Measurements from ENCODE around the gene BABAM2.
A peak's percentile ranks its signal among the peaks of the same experiment; 100 is the strongest.

The BABAM2 gene

DNA sequence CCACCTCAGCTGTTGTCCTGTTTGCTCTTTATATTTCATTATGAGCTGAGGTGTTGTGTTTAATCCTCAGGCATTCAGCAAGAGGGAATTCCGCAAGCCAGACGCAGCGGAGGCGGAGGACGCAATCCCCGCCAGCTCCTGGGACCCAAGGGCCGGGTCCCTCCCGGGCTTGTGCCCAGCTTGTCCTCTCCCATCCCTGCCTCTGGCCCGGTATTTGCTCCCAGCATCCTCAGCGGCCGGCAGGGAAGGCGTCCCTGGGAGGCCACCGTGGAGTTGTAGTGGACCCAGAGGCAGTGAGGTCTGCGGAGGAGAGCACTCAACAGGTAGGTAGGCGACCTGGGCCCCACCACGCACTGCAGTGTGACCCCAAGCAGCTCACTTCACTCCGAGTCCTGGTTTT is 459.7 kb downstream of the BABAM2 start:
- no peak for DNase-seq

DNA sequence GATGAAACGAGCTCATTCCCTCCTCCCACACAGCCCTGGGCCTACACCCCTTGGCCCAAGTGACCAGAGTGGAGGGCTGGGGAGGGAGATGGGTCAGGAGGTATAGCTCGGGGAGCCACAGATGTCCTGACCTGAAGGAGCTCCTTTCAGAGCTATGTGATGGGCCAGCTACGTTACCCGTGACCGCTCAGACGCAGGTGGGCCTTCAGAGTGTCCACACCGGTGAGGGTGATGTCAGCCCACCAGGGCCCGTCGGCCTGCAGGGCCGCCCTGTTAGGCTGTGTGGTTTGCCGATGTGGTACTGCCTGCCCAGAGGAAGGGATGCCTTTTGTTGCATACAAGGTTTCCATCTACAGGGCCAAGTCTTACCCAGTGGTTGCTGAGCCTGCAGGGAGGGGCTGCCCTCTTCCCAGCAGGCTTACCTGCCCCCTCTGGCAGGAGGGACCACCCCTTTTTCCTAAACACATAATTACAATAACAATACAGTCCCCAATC is 460.3 kb downstream of the BABAM2 start:
- no peak for DNase-seq

DNA sequence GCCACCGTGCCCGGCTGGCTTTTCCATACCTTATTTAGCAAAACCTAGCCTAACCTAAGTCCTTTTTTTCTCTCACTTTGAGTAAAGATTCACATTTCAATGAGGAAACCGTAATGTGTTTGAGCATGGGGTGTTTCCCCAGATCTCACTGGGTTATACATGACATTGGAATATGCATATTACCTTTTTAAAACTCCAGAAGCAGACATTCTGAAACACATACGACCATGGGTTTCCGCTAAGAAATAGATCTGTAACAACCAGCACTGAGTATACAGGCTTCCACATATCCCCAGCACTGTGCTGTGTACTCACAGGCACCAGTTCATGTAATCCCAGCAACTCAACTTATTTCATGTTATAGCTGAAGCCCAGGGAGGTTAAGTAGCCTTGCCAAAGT is 461.1 kb downstream of the BABAM2 start:
- DNase-seq, result no peak

DNA sequence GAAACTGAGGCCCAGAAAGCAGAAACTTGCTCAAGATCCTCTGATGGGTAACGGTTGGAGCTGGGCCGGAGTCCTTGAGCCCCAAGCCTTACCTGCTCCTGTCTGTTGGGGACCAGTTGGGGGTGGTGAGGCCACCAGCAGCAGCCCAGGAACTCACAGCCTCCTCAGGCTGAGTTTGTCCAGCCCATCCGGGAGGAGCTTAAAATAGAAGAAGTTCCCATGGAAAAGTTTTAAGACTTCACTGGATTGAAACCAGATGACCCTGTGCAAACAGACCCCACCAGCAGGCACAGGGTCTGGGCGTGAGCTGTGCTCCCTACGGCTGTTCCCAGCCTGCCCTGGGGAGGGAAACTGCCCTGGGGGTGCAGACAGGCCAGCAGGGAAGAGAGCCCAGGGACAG is 461.6 kb downstream of the BABAM2 start:
- peak; percentile 64 for DNase-seq

DNA sequence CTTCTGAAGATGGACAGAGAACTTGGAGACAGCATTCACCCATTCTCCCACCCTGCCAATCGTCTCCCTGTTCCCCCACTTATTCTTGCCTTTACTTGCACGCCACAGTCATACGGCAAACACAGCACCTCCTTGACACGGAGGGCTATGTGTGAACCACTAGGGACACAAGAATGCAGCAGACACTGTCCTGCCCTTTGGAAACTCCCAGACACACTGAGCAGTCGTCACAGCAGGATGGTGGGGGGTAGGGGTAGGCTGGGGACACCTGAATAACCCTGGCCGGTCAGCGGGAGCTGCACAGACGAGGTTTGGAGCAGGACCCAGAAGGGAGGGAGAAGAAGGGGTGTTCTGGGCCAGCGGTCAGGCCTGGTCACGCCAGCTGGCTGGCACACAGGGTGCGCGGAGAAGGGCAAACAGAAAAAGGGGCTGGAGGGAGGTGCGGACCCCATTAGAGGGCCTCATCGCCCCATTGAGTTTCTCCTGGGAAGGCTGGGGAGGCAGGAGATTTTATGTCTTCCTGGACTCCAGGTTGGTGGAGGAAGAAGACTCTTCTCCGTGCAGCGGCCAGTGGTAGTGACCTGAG is 462.2 kb downstream of the BABAM2 start:
- peak; percentile 32 for DNase-seq

DNA sequence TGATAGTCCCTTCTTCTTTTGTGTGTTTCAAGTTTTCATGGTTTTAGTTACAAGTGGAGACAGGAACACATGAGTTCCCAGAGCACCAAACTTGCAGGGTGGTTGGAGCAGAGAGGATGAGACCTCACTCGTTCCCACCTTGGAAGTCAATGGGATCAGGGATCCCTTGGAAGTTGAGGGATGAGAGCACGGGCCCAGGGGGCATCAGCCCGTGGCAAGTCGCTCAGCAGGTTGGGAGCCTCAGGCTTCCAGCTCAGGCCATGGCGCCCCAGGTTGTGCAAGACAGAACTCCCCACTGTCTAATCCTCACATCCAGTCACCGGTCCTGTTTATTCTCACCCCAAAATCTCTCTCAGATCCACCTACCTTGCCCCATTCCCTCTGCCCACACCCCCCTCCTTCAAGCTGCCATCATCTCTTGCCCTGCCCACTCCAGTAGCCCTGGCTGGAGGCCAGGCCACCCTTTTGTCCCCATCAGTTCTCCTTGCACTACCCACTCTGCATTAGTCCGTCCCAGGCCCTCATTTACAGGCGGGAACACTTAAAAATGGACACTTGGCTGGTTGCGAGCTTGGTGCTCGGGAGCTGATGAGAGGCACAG is 464.5 kb downstream of the BABAM2 start:
- no peak for DNase-seq

DNA sequence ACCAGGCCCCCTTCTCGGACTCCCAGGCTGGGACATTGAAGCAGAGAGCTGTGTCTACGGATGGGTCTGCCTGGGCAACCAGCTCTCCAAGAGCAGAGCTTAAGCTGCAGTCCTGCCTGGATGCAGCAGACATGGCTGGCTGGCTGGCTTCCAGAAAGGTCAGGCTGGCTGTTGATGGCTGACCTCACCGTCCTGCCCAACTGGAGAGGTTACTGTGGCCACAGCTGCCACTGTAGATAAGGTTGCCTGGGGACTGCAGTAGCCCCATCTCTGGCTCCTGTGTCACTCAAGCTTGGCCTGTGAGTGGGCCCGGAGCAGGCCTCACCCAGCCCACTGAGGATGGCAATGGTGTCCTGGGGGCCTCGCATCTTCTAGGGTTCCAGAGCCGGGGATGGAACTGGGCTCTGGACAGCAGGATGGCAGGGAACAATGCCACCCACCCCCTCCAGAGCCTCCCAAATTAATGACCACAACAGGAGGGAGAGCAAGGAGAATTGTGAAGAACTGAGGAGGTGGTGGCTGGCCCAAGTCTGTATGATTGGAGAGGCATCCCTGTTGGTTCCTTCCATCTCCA is 465.1 kb downstream of the BABAM2 start:
- no peak for DNase-seq

DNA sequence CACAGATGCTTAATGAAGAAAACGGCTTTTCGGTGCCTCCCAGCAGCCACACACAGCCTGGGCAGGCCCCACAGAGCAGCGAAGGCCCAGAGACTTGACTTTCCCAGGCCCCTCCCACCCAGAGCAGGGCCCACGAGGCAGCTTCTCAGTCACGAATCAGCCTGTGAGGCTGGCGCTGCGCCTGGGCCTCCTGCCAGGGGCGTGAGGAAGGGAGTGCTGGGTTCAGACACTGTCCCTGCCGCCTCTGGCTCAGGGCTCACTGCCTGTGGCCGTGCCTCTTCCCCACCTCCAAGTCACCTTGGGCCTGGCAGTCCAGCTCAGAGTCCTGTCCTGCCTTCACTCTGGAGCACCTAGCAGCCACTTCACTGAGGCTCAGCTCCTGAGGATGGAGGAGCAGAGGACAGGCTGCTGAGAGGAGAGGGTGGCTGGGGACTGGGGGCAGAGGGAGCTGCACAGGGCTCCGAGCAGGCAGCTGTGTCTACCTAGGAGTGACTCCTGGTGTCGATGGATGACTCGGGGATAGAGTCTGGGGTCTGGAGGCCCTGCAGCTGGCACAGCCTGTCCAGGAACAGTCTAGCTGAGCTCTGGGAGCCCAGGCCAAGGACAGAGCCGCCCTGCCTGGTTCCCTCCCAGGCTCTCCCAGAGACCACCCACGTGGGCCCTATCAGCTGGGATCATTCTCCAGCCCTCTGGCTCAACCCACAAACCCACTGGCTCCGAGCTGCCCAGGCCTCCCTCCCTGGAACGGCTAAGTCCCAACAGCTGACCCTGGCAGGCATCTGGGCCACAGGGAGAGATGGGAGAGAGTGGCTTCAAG is 465.8 kb downstream of the BABAM2 start:
- peak; percentile 95 for DNase-seq

DNA sequence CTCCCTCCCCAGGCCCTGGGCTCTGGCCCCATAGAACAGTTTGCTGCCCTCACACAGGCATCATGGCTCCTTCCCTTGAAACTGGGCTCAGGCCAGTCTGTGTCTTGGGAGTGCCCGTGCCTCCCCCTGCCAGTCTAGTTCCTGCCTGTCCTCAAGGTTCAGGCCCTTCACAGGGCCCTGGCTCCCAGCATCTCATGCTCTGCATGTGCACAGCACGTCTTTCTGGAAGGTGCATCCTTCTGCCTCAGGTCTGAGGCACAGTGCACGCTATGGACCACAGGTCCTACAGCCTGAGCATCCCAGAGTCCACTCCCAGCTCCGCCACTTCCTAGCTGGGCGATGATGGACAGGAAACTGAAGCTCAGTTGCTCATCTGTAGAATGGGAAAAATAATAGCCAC is 466.5 kb downstream of the BABAM2 start:
- DNase-seq, result peak; percentile 22

DNA sequence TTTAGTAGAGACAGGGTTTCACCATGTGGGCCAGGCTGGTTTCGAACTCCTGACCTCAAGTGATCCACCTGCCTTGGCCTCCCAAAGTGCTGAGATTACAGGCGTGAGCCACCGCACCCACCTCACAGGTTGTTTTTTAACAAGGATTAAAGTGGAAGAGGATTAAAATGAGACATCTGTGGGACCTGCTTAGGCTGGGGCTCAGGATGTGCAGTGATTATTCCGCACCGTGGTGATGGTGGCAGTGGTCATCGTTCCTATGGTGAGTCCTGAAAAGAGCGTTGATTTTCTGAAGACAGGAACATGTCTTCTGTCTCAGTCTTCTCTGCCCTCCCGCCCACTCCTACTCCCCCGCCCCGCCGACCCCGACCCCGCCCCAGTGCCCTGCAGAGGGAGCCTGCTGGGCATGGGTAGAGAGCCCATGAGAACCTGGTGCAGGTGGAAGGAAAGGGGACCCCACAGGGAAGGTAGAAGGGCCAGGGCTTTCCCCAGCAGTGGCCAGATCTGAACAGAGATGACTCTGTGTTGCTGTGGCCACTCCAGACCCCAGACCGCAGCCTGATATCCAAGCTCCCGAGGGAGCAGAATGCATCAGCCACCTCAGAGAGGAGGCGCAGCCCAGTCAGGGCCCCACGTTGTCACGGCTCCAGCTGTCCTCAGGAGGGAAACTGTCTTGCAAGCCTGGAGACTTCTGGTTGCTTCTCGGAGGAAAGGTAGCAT is 467.6 kb downstream of the BABAM2 start:
- DNase-seq, result peak; percentile 43

DNA sequence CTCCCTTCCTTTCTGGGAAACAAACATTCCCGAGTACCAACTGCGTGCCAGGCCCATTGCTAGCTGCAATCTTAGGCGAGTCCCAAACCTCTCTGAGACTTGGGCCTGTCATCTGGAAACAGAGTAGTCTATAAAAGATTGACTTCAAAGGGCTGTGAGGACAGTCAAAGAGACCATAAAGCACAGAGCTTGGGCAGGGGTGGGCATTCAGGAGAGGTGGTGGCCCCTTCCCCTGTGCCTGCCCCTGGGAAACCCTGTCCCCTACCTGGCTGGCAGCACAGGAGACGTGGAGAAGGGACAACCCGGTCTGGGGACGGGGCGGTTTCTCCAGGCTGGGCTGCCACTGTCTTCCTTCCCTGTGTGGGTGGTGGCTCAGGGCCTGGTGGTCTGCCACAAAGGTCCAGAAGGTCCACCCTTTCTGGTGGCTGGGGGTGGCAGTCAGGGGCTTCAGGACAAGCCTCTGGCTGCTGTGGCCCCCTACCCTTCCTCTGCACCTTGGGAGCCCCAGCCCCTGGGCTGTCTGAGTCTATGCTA is 468.2 kb downstream of the BABAM2 start:
- no peak for DNase-seq

DNA sequence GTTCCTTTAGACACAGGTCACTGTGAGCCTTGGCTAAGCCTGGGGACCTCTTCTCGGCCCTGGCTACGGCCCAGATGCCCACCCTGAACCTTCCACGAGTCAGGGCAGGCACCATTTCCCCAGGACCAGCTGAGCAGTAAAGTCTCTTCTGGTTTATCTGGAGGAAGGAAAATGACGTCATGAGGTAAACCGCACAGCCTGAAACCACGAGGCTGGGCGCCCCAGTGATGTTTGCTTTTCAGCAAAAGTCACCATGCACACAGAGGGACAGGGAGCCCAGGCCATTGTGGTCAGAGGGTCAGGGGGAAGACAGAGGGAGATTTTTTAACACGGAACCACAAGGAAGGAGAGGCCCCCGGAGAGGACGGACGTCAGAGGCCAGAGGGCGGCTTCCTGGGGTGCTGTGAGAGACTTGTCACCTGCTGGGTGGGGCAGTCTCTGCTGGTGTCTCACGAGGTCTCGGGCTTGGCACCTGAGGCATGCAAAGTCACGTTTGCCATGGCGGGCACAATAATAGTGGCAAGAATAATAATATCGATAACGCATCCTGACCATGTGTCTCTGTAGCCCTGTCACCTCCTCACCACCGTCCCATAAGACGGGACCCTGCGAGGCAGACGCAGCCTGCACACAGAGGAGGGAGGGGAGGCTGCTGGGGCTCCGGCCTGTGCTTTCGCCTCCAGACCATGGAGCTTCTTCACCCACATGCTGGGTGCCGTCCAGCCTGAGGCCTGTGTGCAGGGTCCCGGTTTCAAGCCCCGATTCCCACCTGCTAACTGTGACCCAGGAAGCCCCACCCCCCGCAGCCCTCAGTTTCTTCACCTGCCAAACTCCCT is 468.9 kb downstream of the BABAM2 start:
- peak; percentile 27 for DNase-seq

DNA sequence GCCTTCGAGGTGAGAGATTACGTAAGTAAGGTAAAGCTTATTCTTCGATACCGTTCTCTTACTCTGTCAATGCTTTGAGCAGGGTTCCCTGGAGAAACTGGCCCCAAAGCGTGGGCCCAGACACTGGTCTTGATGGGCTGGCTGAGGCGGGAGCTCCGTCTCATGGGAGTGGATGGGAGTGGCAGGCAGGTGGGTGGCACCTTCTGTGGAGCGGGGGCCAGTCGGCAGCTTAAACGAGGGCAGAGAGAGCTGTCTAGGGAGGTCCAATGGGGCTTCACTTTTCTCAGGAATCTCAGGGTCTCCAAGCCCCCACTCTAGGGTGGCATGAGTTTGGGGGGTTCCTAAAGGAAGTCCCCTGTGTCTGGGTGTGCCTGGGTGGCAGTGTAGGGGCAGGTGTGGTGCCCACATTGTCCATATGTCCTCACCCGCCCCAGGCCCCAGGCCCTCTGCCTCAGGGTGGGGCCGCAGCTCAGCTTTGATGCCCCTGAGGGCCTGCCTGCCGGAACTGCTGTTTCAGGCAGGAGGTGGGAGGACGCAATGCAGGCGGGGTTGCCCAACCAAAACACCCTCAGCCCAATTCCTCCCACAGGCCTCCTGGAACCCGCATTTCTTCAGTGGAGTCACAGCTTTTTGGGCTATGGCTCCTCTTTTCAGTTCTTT is 469.7 kb downstream of the BABAM2 start:
- DNase-seq, result no peak

DNA sequence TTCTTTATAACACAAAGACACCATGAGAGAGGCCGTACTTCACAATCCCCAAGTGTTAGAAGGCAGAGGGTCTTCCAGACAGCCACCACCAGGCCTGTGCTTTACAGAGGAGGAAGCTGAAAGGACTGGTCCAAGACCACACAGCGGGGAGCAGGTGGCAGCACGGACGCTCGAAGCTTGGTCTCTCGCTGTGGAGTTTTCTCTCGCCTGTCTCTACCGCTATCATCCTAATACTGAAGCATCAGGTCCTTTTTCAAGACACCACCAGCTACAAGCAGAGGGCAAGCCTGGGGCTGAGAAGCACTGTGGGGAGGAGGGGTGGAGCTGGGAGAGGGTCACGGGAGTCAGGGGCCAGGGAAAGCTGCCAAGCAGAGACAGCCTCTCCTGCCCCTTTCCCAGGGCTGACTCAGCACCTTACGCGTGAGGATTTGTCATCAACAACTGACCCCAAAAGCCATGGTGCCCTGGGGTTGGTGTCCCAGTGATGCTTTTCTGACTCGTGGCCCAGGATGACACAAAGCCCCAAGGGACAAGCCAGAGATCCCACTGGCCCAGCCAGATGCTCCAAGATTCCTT is 470.3 kb downstream of the BABAM2 start:
- peak; percentile 83 for DNase-seq

DNA sequence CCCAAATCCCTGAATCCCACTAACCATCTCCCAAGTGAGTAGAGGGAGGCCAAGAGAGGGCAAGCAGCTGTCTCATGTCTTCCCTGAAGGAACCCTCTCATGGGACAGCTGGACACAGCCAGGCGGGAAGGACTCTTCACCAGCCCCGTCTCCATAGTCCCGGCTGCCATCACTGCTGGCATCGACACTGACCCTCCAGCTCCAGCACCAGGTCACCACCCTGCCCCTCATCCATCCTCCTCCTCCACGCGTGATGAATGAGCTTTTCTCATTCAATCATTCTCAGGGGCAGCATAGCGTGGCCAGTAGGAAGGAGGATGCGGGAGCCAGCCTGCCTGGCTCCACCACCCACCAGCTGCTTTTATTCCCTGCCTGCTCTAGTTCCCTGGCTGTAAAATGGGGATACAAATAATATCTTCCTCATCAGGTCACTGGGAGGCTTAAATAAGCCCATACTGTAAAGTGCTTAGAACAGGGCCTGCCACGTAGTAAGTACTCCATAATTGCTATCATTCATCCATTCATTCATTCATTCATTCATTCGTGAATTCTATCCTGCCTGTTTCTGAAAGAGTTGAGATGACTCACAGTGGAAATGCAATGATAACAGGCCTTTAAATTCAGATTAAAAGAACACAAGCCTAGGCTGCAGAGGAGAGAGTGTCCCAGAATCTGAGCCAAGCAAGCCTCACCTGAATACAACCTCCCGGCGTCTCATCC is 471.6 kb downstream of the BABAM2 start:
- DNase-seq, result no peak

DNA sequence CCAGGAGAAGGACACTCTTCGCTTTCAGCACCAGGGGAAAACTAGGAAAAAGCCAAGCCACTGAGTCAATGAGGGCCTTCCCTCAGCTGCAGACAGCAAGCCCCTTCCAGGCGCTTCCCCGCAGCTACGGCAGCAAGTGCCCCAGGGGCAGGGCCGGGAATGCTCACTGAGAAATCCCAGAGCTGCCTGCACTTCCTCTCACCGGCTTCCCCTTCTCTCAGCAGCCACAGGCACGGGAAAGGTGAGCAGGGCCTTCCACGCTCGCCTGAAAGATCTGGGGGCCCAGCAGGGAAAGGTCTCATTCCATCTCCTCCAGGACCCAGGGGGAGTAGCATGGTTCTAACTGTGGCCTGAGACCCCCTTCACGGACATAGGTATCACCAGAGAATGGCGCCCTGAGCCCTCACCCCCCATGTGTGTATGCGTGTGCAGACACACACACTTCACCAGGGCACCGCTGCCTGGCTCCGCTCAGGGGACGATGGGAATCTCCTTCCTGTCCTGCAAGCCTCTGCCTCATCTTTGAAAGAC is 472.5 kb downstream of the BABAM2 start:
- DNase-seq, result no peak

DNA sequence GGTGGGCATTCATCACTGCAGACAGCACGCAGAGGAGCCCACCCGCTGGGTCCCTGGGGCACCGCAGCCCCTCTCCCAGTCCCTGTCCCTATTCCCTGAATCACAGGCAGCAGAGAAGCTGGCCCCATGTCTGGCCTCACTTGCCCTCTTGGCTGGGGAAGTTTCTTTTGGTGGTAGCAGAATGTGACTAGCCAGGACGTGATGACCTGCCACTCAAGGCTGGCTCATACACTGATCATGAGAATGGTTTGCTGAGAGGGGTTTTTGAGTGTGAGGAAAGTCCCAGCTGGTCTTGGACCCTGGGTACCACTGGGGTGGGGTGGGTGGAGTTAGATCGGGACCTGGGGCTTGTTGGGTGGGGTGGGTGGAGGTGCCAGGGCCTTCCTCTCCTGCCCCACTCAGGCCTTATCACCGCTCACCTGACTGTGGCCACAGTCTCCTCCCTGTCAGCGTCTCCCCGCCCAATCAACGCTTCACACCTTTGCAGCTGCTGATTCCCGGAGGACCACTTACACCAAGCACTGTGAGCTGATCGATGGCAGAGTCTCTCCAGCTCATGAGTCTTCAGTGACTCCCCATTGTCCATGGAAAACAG is 473.3 kb downstream of the BABAM2 start:
- no peak for DNase-seq

DNA sequence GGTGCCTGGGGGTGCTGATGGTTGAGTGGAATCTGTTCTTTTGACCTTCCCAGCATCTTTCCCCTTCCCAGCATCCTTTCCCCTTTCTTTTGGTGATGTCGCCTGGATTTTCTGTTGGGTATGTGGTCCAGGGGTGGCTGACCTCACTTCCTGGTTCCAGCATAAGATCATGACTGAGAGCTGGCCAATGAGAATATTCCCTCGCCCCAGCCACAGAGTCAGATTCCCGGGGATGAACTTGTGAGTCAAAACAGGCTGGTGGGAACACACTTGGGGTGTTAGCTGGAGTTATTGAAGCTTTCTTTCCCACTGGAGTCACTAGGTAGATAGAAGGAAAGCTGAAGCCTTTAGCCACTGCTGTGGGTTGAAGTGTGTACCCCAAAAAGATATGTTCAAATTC is 474.1 kb downstream of the BABAM2 start:
- DNase-seq, result peak; percentile 50

DNA sequence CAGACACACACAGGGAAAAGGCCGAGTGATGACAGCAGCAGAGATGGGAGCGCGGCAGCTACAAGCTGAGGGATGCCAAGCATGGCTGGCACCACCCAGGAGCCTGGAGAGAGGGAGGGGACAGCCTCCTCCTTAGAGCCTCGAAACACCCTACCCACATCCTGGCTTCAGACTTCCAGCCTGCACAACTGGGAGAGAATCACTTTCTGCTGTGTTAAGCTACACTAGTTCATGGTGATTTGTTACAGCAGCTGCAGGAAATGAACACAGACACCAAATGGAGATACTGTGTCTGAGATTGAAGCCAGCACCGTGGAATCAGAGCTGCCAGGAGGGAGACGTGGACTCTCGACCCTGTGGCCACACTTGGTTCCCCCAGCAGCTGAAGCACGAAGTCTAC is 474.6 kb downstream of the BABAM2 start:
- DNase-seq, result no peak
